Measurements from ENCODE around the gene NUBPL.
A peak's percentile ranks its signal among the peaks of the same experiment; 100 is the strongest.

NUBPL gene

GRCh38 chr14:31659278-31659677 lies 98.1 kb downstream of the NUBPL start:
- TF ChIP-seq, protein P1, sequence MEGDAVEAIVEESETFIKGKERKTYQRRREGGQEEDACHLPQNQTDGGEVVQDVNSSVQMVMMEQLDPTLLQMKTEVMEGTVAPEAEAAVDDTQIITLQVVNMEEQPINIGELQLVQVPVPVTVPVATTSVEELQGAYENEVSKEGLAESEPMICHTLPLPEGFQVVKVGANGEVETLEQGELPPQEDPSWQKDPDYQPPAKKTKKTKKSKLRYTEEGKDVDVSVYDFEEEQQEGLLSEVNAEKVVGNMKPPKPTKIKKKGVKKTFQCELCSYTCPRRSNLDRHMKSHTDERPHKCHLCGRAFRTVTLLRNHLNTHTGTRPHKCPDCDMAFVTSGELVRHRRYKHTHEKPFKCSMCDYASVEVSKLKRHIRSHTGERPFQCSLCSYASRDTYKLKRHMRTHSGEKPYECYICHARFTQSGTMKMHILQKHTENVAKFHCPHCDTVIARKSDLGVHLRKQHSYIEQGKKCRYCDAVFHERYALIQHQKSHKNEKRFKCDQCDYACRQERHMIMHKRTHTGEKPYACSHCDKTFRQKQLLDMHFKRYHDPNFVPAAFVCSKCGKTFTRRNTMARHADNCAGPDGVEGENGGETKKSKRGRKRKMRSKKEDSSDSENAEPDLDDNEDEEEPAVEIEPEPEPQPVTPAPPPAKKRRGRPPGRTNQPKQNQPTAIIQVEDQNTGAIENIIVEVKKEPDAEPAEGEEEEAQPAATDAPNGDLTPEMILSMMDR (IDR thresholded peaks at IDR 0.05): no peak
- no peak for DNase-seq
- no peak overlapping the region for H3K4me3 Mint-ChIP-seq

GRCh38 chr14:31660191-31660590 lies 99.0 kb downstream of the NUBPL start:
- H3K9me3 Mint-ChIP-seq: peaks cover 30% of the 10 kb centered on the region
- peaks cover 4% of the 10 kb centered on the region for H3K27me3 Mint-ChIP-seq (ENCODE audit: low read depth, poor library complexity)
- no peak overlapping the region for H3K27ac Mint-ChIP-seq
- peaks cover 36% of the 10 kb centered on the region for H3K36me3 Mint-ChIP-seq (ENCODE audit: low read depth)
- TF ChIP-seq, protein P1 (IDR thresholded peaks at IDR 0.05): no peak
- H3K4me1 Mint-ChIP-seq: no peaks in the 10 kb centered on the region
- H3K4me3 Mint-ChIP-seq: no peak overlapping the region
- DNase-seq: no peak

More at GRCh38 chr14:31659278-31659677, 98.1 kb downstream of the NUBPL start:
- H3K27ac Mint-ChIP-seq: no peak overlapping the region
- no peaks in the 10 kb centered on the region for H3K4me1 Mint-ChIP-seq
- H3K9me3 Mint-ChIP-seq: peaks cover 30% of the 10 kb centered on the region
- H3K27me3 Mint-ChIP-seq (ENCODE audit: low read depth, poor library complexity): peaks cover 4% of the 10 kb centered on the region
- H3K36me3 Mint-ChIP-seq (ENCODE audit: low read depth): peaks cover 36% of the 10 kb centered on the region

GRCh38 chr14:31660728-31661127 lies 99.5 kb downstream of the NUBPL start:
- TF ChIP-seq, protein P1 (IDR thresholded peaks at IDR 0.05): no peak
- H3K27me3 Mint-ChIP-seq (ENCODE audit: low read depth, poor library complexity): peaks cover 4% of the 10 kb centered on the region

DNA sequence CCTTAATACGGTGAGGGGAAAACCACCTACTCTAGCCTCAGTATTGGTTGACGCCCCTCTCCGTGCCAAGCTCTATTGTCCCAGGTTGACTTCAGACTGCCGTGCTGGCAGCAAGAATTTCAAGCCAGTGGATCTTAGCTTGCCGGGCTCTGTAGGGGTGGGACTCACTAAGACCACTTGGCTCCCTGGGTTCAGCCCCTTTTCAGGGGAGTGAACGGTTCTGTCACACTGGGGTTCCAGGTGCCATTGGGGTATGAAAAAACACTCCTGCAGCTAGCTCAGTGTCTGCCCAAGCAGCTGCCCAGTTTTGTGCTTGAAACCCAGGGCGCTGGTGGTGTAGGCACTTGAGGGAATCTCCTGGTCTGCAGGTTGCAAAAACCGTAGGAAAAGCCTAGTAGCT lies 107.1 kb downstream of the NUBPL start:
- no peak overlapping the region for H3K27ac Mint-ChIP-seq
- peaks cover 66% of the 10 kb centered on the region for H3K9me3 Mint-ChIP-seq
- peaks cover 67% of the 10 kb centered on the region for H3K36me3 Mint-ChIP-seq (ENCODE audit: low read depth)
- TF ChIP-seq, protein P1 (IDR thresholded peaks at IDR 0.05): no peak
- DNase-seq: no peak
- no peak overlapping the region for H3K4me3 Mint-ChIP-seq
- H3K4me1 Mint-ChIP-seq: no peaks in the 10 kb centered on the region
- H3K27me3 Mint-ChIP-seq (ENCODE audit: low read depth, poor library complexity): peaks cover 4% of the 10 kb centered on the region

More at GRCh38 chr14:31660728-31661127, 99.5 kb downstream of the NUBPL start:
- H3K9me3 Mint-ChIP-seq: peaks cover 35% of the 10 kb centered on the region
- no peak for DNase-seq
- H3K4me1 Mint-ChIP-seq: no peaks in the 10 kb centered on the region
- H3K36me3 Mint-ChIP-seq (ENCODE audit: low read depth): peaks cover 40% of the 10 kb centered on the region
- no peak overlapping the region for H3K4me3 Mint-ChIP-seq
- H3K27ac Mint-ChIP-seq: no peak overlapping the region

GRCh38 chr14:31672709-31673108 lies 111.5 kb downstream of the NUBPL start:
- no peak for DNase-seq
- Mint-ChIP-seq H3K27ac (no peak overlapping the region), H3K9me3 (peaks cover 29% of the 10 kb centered on the region), H3K4me3 (no peak overlapping the region), H3K4me1 (no peaks in the 10 kb centered on the region), H3K27me3 (ENCODE audit: low read depth, poor library complexity) (no peaks in the 10 kb centered on the region), H3K36me3 (ENCODE audit: low read depth) (peaks cover 46% of the 10 kb centered on the region)
- TF ChIP-seq, protein P1 (IDR thresholded peaks at IDR 0.05): no peak

DNA sequence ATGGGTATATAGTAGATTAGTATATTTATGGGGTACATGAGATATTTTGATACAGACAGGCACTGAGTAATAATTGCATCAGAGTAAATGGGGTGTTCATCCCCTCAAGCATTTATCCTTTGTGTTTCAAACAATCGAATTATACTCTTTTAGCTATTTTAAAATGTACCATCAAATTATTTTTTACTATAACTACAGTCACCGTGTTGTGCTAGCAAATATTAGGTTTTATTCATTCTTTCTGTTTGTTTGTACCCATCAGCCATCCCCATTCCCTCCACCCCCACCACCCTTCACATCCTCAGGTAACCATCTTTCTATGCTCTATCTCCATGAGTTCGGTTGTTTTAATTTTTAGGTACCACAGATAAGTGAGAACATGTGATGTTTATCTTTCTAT lies 115.8 kb downstream of the NUBPL start:
- Mint-ChIP-seq H3K36me3 (ENCODE audit: low read depth) (peaks cover 23% of the 10 kb centered on the region), H3K27ac (peak overlapping the region; percentile 58), H3K4me3 (no peak overlapping the region), H3K27me3 (ENCODE audit: low read depth, poor library complexity) (no peaks in the 10 kb centered on the region), H3K9me3 (no peaks in the 10 kb centered on the region), H3K4me1 (no peaks in the 10 kb centered on the region)
- DNase-seq: no peak
- TF ChIP-seq, protein P1 (IDR thresholded peaks at IDR 0.05): no peak
